ENCODE measurements around the gene VPS72.

Gene VPS72

GRCh38 chr1:151156515-151156819 is 33.5 kb downstream of the VPS72 start, which contains the start of gene TNFAIP8L2:
Gene TNFAIP8L2, plus strand, starts transcription at chr1:151156649. Its CDS starts 2,049 bp downstream, at chr1:151158698.
- H3K4me3 Mint-ChIP-seq, result no peak within 1 kb of the TSS
- peaks cover 25% of the 10 kb centered on the region for H3K36me3 Mint-ChIP-seq (ENCODE audit: low read depth)
- H3K27me3 Mint-ChIP-seq (ENCODE audit: low read depth, poor library complexity), result no peaks in the 10 kb centered on the region
- no peaks in the 10 kb centered on the region for H3K9me3 Mint-ChIP-seq
- peak within 1 kb of the TSS; percentile 8 for H3K27ac Mint-ChIP-seq
- H3K4me1 Mint-ChIP-seq, result peaks cover 11% of the 10 kb centered on the region
- DNase-seq, result no peak
- no peak for TF ChIP-seq CTCF (IDR thresholded peaks at IDR 0.05)

- Mint-ChIP-seq H3K9me3 (no peaks in the 10 kb centered on the region), H3K27ac (no peak overlapping the region), H3K27me3 (ENCODE audit: low read depth, poor library complexity) (peaks cover 20% of the 10 kb centered on the region), H3K4me3 (peak overlapping the region; percentile 87), H3K4me1 (peaks cover 44% of the 10 kb centered on the region), H3K36me3 (ENCODE audit: low read depth) (no peaks in the 10 kb centered on the region)
- no peak for TF ChIP-seq CTCF (IDR thresholded peaks at IDR 0.05)
- DNase-seq, result no peak
These were observed 42.3 kb downstream of the VPS72 start for GRCh38 chr1:151147665-151148064.

- Mint-ChIP-seq H3K9me3 (no peaks in the 10 kb centered on the region), H3K27ac (no peak overlapping the region), H3K4me3 (peak overlapping the region; percentile 87), H3K27me3 (ENCODE audit: low read depth, poor library complexity) (peaks cover 20% of the 10 kb centered on the region), H3K36me3 (ENCODE audit: low read depth) (peaks cover 3% of the 10 kb centered on the region), H3K4me1 (peaks cover 48% of the 10 kb centered on the region)
- no peak for TF ChIP-seq CTCF (IDR thresholded peaks at IDR 0.05)
- DNase-seq, result no peak
These were observed 42.9 kb downstream of the VPS72 start for GRCh38 chr1:151147132-151147503.

- Mint-ChIP-seq H3K4me3 (peak within 1 kb of the TSS; percentile 87), H3K36me3 (ENCODE audit: low read depth) (peaks cover 5% of the 10 kb centered on the region), H3K27me3 (ENCODE audit: low read depth, poor library complexity) (peaks cover 20% of the 10 kb centered on the region), H3K4me1 (peaks cover 50% of the 10 kb centered on the region), H3K9me3 (no peaks in the 10 kb centered on the region), H3K27ac (no peak within 1 kb of the TSS)
- DNase-seq, result peak; percentile 92
- no peak for TF ChIP-seq CTCF (IDR thresholded peaks at IDR 0.05)
These were observed 43.4 kb downstream of the VPS72 start, which contains the start of gene SEMA6C for GRCh38 chr1:151146412-151147131. Gene SEMA6C, minus strand, starts transcription at chr1:151146631. Its CDS starts 4,010 bp downstream, at chr1:151142621.

- Mint-ChIP-seq H3K4me3 (peak overlapping the region; percentile 87), H3K27ac (no peak overlapping the region), H3K27me3 (ENCODE audit: low read depth, poor library complexity) (peaks cover 20% of the 10 kb centered on the region), H3K4me1 (peaks cover 50% of the 10 kb centered on the region), H3K9me3 (no peaks in the 10 kb centered on the region), H3K36me3 (ENCODE audit: low read depth) (peaks cover 5% of the 10 kb centered on the region)
- DNase-seq, result no peak
- TF ChIP-seq CTCF (IDR thresholded peaks at IDR 0.05), result no peak
These were observed 44.0 kb downstream of the VPS72 start for GRCh38 chr1:151146072-151146411.
